ENCODE measurements around the gene CPNE9. TPM values are rescaled to one million over a fixed set of nuclear protein-coding genes. Genes with fewer than 3 reads are reported as not detected.

CPNE9 gene
- total RNA-seq, 2 experiments from 2014 or later = not detected

DNA sequence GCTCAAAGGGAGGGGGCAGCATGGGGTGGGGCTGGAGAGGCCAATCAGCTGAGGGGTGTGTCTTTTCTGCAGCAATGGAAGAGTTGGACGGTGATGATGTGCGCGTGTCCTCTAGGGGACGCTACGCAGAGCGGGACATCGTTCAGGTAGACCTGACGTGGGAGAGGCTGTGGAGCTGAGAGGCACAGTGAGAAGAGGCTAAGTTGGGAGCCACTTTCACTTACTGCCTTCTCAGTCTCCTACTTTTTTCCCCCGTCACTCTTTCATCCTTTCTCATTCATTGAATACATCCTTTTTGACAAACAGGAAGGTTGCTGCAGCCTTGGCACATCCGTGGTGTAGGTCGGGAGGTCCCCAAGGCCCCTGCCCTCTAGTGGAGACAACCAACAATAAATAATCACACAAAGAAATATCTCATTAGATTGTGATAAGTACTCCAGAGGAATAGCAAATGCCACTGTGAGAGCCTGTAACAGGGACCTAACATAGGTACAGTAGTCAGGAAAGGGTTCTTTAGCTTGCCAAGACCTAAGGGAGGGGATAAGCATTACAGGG lies 23.5 kb downstream of the CPNE9 start:
- peak; percentile 28 for ATAC-seq
- no peaks in the 10 kb centered on the region for H3K9me3 Mint-ChIP-seq
- peak overlapping the region; percentile 64 for H3K4me3 Mint-ChIP-seq
- H3K27ac Mint-ChIP-seq = peak overlapping the region; percentile 66
- no peaks in the 10 kb centered on the region for H3K27me3 Mint-ChIP-seq
- peaks cover 1% of the 10 kb centered on the region for H3K36me3 Mint-ChIP-seq (ENCODE audit: low read depth)
- DNase-seq = peak; percentile 78
- peaks cover 32% of the 10 kb centered on the region for H3K4me1 Mint-ChIP-seq (ENCODE audit: low read depth)
- ChIA-PET CTCF (interaction anchor here (0.6 to 6.7 kb wide), 39 partner anchors 9 to 380 kb away, joined by 3 to 52 read pairs (median 4); partner anchors contain the start of genes ARPC4, MTMR14, OGG1 and TADA3), POLR2A (interaction anchor here (0.8 to 1.1 kb wide), 3 partner anchors 10 to 53 kb away, joined by 3 read pairs; no protein-coding TSS in a partner anchor)
- TF ChIP-seq, protein P1, sequence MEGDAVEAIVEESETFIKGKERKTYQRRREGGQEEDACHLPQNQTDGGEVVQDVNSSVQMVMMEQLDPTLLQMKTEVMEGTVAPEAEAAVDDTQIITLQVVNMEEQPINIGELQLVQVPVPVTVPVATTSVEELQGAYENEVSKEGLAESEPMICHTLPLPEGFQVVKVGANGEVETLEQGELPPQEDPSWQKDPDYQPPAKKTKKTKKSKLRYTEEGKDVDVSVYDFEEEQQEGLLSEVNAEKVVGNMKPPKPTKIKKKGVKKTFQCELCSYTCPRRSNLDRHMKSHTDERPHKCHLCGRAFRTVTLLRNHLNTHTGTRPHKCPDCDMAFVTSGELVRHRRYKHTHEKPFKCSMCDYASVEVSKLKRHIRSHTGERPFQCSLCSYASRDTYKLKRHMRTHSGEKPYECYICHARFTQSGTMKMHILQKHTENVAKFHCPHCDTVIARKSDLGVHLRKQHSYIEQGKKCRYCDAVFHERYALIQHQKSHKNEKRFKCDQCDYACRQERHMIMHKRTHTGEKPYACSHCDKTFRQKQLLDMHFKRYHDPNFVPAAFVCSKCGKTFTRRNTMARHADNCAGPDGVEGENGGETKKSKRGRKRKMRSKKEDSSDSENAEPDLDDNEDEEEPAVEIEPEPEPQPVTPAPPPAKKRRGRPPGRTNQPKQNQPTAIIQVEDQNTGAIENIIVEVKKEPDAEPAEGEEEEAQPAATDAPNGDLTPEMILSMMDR (IDR thresholded peaks at IDR 0.05) = peak; percentile 89
- intact Hi-C loops (cut with micrococcal nuclease) = no loop called here

DNA sequence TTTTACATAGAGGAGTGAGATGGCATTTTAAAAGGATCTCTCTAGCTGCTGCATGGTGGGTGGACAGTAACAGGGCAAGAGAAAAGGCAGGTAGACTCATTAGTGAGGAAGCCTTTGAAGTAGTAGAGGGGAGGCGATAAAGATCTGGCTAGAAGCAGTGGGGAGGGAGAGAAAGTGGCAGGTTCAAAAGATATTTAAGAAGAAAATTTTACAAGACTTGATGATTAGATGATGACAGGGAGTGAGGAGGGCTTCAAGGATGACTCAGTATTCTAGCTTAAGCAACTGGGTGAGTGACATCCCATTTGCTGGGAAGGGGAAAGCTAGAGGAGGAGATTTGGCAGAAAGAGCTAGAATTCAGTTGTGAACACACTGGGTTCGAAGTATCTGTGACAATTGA lies 24.1 kb downstream of the CPNE9 start:
- CTCF ChIA-PET = interaction anchor here (0.6 to 6.7 kb wide), 29 partner anchors 10 to 374 kb away, joined by 3 to 52 read pairs (median 4); partner anchors contain the start of genes ARPC4, MTMR14, OGG1 and TADA3
- Mint-ChIP-seq H3K4me1 (ENCODE audit: low read depth) (peaks cover 36% of the 10 kb centered on the region), H3K4me3 (no peak overlapping the region), H3K9me3 (no peaks in the 10 kb centered on the region), H3K27ac (peak overlapping the region; percentile 66), H3K27me3 (no peaks in the 10 kb centered on the region), H3K36me3 (ENCODE audit: low read depth) (peaks cover 5% of the 10 kb centered on the region)
- TF ChIP-seq, protein P1 (IDR thresholded peaks at IDR 0.05) = no peak
- ATAC-seq (no peak), DNase-seq (no peak)
- intact Hi-C loops (cut with micrococcal nuclease) = no loop called here
- POLR2A ChIA-PET = interaction anchor here (0.8 to 1.1 kb wide), 3 partner anchors 9 to 53 kb away, joined by 3 read pairs; no protein-coding TSS in a partner anchor

DNA sequence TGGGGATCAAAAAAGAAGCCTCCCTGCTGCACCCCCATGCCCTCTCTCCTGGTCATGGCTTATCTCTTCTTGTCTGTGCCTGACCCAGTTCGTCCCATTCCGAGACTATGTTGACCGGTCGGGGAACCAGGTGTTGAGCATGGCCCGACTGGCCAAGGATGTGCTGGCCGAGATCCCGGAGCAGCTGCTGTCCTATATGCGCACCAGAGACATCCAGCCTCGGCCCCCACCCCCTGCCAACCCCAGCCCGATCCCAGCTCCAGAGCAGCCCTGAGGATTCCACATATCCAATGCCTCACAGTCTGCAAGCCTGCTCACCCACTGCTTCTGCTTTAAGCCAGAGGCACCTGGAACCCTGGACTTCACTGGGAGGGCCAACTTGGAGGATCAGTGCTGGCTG lies 25.8 kb downstream of the CPNE9 start:
- Mint-ChIP-seq H3K27ac (no peak overlapping the region), H3K4me3 (no peak overlapping the region), H3K9me3 (no peaks in the 10 kb centered on the region), H3K4me1 (ENCODE audit: low read depth) (peaks cover 53% of the 10 kb centered on the region), H3K36me3 (ENCODE audit: low read depth) (peaks cover 17% of the 10 kb centered on the region), H3K27me3 (no peaks in the 10 kb centered on the region)
- POLR2A ChIA-PET = interaction anchor here (1.4 kb wide), 1 partner anchor 8 kb away, joined by 4 read pairs; no protein-coding TSS in a partner anchor
- CTCF ChIA-PET = interaction anchor here (1.1 to 6.7 kb wide), 4 partner anchors 13 to 227 kb away, joined by 3 to 52 read pairs (median 6); partner anchors contain the start of genes OGG1 and RPUSD3
- no peak for ATAC-seq
- no peak for DNase-seq
- TF ChIP-seq, protein P1 (IDR thresholded peaks at IDR 0.05) = no peak
- intact Hi-C loops (cut with micrococcal nuclease) = no loop called here

DNA sequence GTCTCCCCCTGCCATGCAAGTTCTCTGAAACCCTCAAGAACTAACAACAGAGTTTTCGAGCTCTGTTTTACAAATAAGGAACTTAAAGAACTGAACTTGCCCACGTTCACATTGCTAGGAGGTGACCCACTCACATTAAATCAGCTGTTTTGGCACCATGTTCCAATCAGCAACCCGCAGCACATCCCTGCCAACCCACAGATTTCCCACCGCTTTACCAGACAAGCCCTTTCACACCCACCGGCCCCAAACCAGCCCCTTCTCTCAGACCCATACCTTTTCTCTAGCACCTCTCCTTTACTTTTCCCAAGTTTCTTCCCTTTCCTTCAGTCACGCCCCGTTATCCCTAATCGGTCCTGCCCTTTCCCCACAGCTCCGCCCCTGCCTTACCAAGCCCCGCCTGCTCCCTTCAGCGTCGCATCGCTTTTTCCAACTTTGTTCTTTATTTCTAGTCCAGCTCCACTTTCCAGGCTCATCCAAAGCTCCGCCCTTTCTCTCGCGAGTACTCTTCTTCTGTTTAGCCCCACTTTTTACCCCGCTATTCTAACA lies 27.1 kb downstream of the CPNE9 start:
- H3K27ac Mint-ChIP-seq = peak overlapping the region; percentile 91
- CTCF ChIA-PET = interaction anchor here (1.0 to 6.7 kb wide), 7 partner anchors 15 to 228 kb away, joined by 3 to 52 read pairs (median 6); partner anchors contain the start of genes OGG1 and RPUSD3
- no peak for DNase-seq
- TF ChIP-seq, protein P1 (IDR thresholded peaks at IDR 0.05) = no peak
- H3K36me3 Mint-ChIP-seq (ENCODE audit: low read depth) = peaks cover 29% of the 10 kb centered on the region
- intact Hi-C loops (cut with micrococcal nuclease) = no loop called here
- POLR2A ChIA-PET = interaction anchor here (0.7 to 4.8 kb wide), 11 partner anchors 9 to 1433 kb away, joined by 3 to 50 read pairs (median 4); partner anchors contain the start of genes ARPC4, OGG1, SETD5 and TADA3
- peak overlapping the region; percentile 97 for H3K4me3 Mint-ChIP-seq
- peaks cover 65% of the 10 kb centered on the region for H3K4me1 Mint-ChIP-seq (ENCODE audit: low read depth)
- no peaks in the 10 kb centered on the region for H3K9me3 Mint-ChIP-seq
- no peaks in the 10 kb centered on the region for H3K27me3 Mint-ChIP-seq
- peak; percentile 32 for ATAC-seq

Measured in activated CD8-positive, alpha-beta T cell treated with anti-CD3 and anti-CD28 coated beads for 36 hours (primary cell).